Heart left ventricle (tissue), 16 donors: Measurements from ENCODE around the gene COPS9. TPM values are rescaled to one million over a fixed set of nuclear protein-coding genes. Genes with fewer than 3 reads are reported as not detected.

Experiments used
- ATAC-seq, 4 donors: fragments of 200-7000 bp; cut with Tn5 transposase; one replicate each; pipeline ENCODE4 v1.9.1; 2020 to 2022; ENCODE audit warnings: moderate library complexity in 4 of 4, mild to moderate bottlenecking in 3 of 4, moderate number of reproducible peaks in 1 of 4
- DNase-seq, 5 donors: peaks; one replicate each; pipeline ENCODE4 v3.0.0-alpha.2; 2020
- H3K27ac ChIP-seq, 12 donors: fragments of 200-600 bp; sonication (generic) in 4 of 12; one replicate each; pipeline versions ENCODE4 v1.5.0 to v1.8.0; 2016 to 2022; ENCODE audit warnings: mild to moderate bottlenecking in 2 of 12
- H3K27me3 ChIP-seq, 9 donors: fragments of 200-600 bp; sonication (generic) in 2 of 9; one replicate each; pipeline versions ENCODE4 v1.5.1 to v1.8.0; 2016 to 2022; ENCODE audit warnings: mild to moderate bottlenecking in 3 of 9
- H3K36me3 ChIP-seq, 9 donors: fragments of 200-600 bp; sonication (generic) in 2 of 9; one replicate each; pipeline versions ENCODE4 v1.5.0 to v1.8.0; 2018 to 2022; ENCODE audit warnings: mild to moderate bottlenecking in 2 of 9
- H3K4me1 ChIP-seq, 12 donors: fragments of 200-600 bp; sonication (generic) in 4 of 12; one replicate each; pipeline versions ENCODE4 v1.5.0 to v1.8.0; 2016 to 2022; ENCODE audit warnings: mild to moderate bottlenecking in 3 of 12
- H3K4me3 ChIP-seq, 12 donors: fragments of 200-600 bp; sonication (generic) in 4 of 12; one replicate each; pipeline versions ENCODE4 v1.5.0 to v1.8.0; 2017 to 2022; ENCODE audit warnings: mild to moderate bottlenecking in 9 of 12, moderate library complexity in 4 of 12
- H3K9me3 ChIP-seq, 12 donors: fragments of 200-600 bp; sonication (generic) in 4 of 12; one replicate each; pipeline versions ENCODE4 v1.5.0 to v1.8.0; 2016 to 2022; ENCODE audit warnings: mild to moderate bottlenecking in 1 of 12
- CTCF ChIP-seq, 12 donors: fragments of 200-600 bp; sonication (generic) in 4 of 12; IDR thresholded peaks; one replicate each; pipeline versions ENCODE4 v1.5.0 to v1.8.0; 2018 to 2022; ENCODE audit warnings: antibody characterized with exemption in 12 of 12, mild to moderate bottlenecking in 5 of 12
- POLR2A ChIP-seq, 2 donors: fragments of 450-650 bp; IDR thresholded peaks; one replicate each; pipeline ENCODE4 v1.6.1; 2017; ENCODE audit warnings: antibody characterized with exemption in 2 of 2, mild to moderate bottlenecking in 2 of 2, moderate library complexity in 2 of 2
- whole genome bisulfite sequencing, 4 donors: extraction: QIAGEN DNeasy Blood & Tissue Kit in 2 of 4; methylation state at CpG; one replicate each; pipeline versions ENCODE4 v1.1.5 to v1.1.7; 2013 to 2018; 5-methylcytosine and 5-hydroxymethylcytosine counted together
- intact Hi-C, 10 donors: fragments of 100-400 bp; cut with DNase I; formaldehyde crosslinking; loops; one replicate each; pipeline versions ENCODE4 v1.11.1 to v1.14.2; 2022
- polyA plus RNA-seq, 2 donors: library from polyadenylated mRNA; stranded (reverse); fragments of 200-250 nt; gene quantifications; one replicate each; pipeline ENCODE4 v1.2.3, GENCODE V29; 2013
- total RNA-seq, 9 donors: library from RNA; depleted of rRNA in 2 of 9; stranded (reverse); fragments of >200 nt in 2 of 9; fragmentation: NEBNext Ultra II Directional in 3 of 9; extraction: Animal tissue kit (Norgen Biotek cat#: 25700) in 3 of 9; gene quantifications; one replicate each; pipeline versions ENCODE4 v1.1.0 to v1.2.4, GENCODE V29; 2016 to 2023
- donor health status: ischemic (EF 13 %, LVEDD 7.1; RV severe dilation, severe dysfunction).
- donor health status: healthy with polysubstance abuse.
- donor health status: DM: no; HTN: yes; CAD: no.
- donor health status: DM: no; HTN: no; CAD: no.
- donor health status: ischemic (EF 25% LVEDD 6.9; RV normal size, moderate dysfunction).
- donor health status: ischemic (EF 25% LVEDD 5.7; RV mildly dilated, moderate dysfunction).
- donor health status: healthy.
- donor health status: DM: yes; HTN: yes; CAD: no.
- donor health status: ischemic (EF 35%, LVEDD 5.7; RV mildly dilated, moderate dysfunction).
- donor health status: nonischemic (EF 11% LVEDD 7.7; RV severe dilation, severe dysfunction).
- donor health status: DM: yes; HTN: yes; CAD: no.
- donor health status: PGD.
- donor health status: ischemic (EF 29% LVEDD 5.4; RV normal size, mild dysfunction).
- donor health status: nonischemic (EF 23%, LVEDD 6.1; RV moderate dilation, normal function).

Gene COPS9
- total and polyA plus RNA-seq, 11 donors = 130 to 664 (median 178) TPM

- Histone ChIP-seq H3K9me3 (no peaks in the 10 kb centered on the region), H3K27me3 (peaks cover 0 to 11% (median 0%) of the 10 kb centered on the region in 9 donors), H3K4me3 (no peak overlapping the region), H3K36me3 (no peaks in the 10 kb centered on the region), H3K27ac (no peak overlapping the region), H3K4me1 (no peaks in the 10 kb centered on the region)
- no peak for ATAC-seq
- intact Hi-C loops = no loop called here
- TF ChIP-seq POLR2A (IDR thresholded peaks at IDR 0.05) (no peak), CTCF (IDR thresholded peaks at IDR 0.05) (no peak)
- DNase-seq = no peak
- WGBS, 4 donors = 80 to 91% (median 84%) methylated on average over 13 of the region's 13 CpGs
Measured at GRCh38 chr2:240155745-240156390, 19.8 kb upstream of the COPS9 start.

GRCh38 chr2:240155048-240155744 is 19.1 kb upstream of the COPS9 start:
- ATAC-seq = no peak
- Histone ChIP-seq H3K9me3 (no peaks in the 10 kb centered on the region), H3K27me3 (peaks cover 0 to 15% (median 0%) of the 10 kb centered on the region in 9 donors), H3K36me3 (no peaks in the 10 kb centered on the region), H3K4me3 (no peak overlapping the region), H3K27ac (no peak overlapping the region), H3K4me1 (no peaks in the 10 kb centered on the region)
- TF ChIP-seq CTCF (IDR thresholded peaks at IDR 0.05) (no peak), POLR2A (IDR thresholded peaks at IDR 0.05) (no peak)
- intact Hi-C loops = no loop called here
- 72 to 81% (median 74%) methylated on average over 11 to 17 of the region's 17 CpGs for WGBS, 4 donors
- peak in 1 of 5 donors; percentile 46 for DNase-seq

GRCh38 chr2:240154606-240155005 is 18.5 kb upstream of the COPS9 start:
- H3K27me3 ChIP-seq = peaks cover 0 to 20% (median 0%) of the 10 kb centered on the region in 9 donors
- no peak overlapping the region for H3K27ac ChIP-seq
- DNase-seq (no peak), ATAC-seq (no peak)
- WGBS, 4 donors = 80 to 87% (median 86%) methylated on average over 8 of the region's 8 CpGs
- no peak overlapping the region for H3K4me3 ChIP-seq
- H3K36me3 ChIP-seq = no peaks in the 10 kb centered on the region
- no peak for TF ChIP-seq CTCF (IDR thresholded peaks at IDR 0.05)
- no peak for TF ChIP-seq POLR2A (IDR thresholded peaks at IDR 0.05)
- intact Hi-C loops = loop anchor here in 2 of 10 donors (5.0 kb wide), 1 partner anchor 283 kb away; the partner anchor contains the start of gene GPC1 (in 2 of the 2)
- no peaks in the 10 kb centered on the region for H3K9me3 ChIP-seq
- H3K4me1 ChIP-seq = no peaks in the 10 kb centered on the region

GRCh38 chr2:240153418-240153817 is 17.3 kb upstream of the COPS9 start:
- no peak for TF ChIP-seq CTCF (IDR thresholded peaks at IDR 0.05)
- no peak for TF ChIP-seq POLR2A (IDR thresholded peaks at IDR 0.05)
- WGBS, 4 donors = 86 to 94% (median 90%) methylated on average over 3 of the region's 3 CpGs
- DNase-seq (no peak), ATAC-seq (no peak)
- H3K9me3 ChIP-seq = no peaks in the 10 kb centered on the region
- H3K4me1 ChIP-seq = no peaks in the 10 kb centered on the region
- no peak overlapping the region for H3K4me3 ChIP-seq
- peaks cover 0 to 29% (median 0%) of the 10 kb centered on the region in 9 donors for H3K27me3 ChIP-seq
- intact Hi-C loops = loop anchor here in 2 of 10 donors (5.0 kb wide), 1 partner anchor 284 kb away; the partner anchor contains the start of gene GPC1 (in 2 of the 2)
- no peaks in the 10 kb centered on the region for H3K36me3 ChIP-seq
- no peak overlapping the region for H3K27ac ChIP-seq
